Stomach (tissue), 9 donors: ENCODE data around the gene NMS. TPM values are rescaled to one million over a fixed set of nuclear protein-coding genes. Genes with fewer than 3 reads are reported as not detected.

Experiments used
- DNase-seq, 2 donors: peaks; one replicate each; pipeline versions ENCODE4 v3.0.0 to v3.0.0-alpha.2; 2013 to 2019
- H3K27ac ChIP-seq, 5 donors: fragments of 200-600 bp in 4 of 5; sonication (generic) in 4 of 5; one replicate each; pipeline ENCODE4 v1.5.1; 2013 to 2019; ENCODE audit warnings: mild to moderate bottlenecking in 1 of 5, moderate library complexity in 1 of 5
- H3K27me3 ChIP-seq, 3 donors: fragments of 200-600 bp; sonication (generic); one replicate each; pipeline ENCODE4 v1.5.1; 2017 to 2019; ENCODE audit warnings: mixed run types in 1 of 3
- H3K36me3 ChIP-seq, 4 donors: fragments of 200-600 bp; sonication (generic); 1 replicate in 3 of 4; 2 replicates in 1 of 4; pipeline ENCODE4 v1.5.1; 2016 to 2019
- H3K4me1 ChIP-seq, 4 donors: fragments of 200-600 bp; sonication (generic); one replicate each; pipeline ENCODE4 v1.5.1; 2016 to 2019
- H3K4me3 ChIP-seq, 4 donors: fragments of 200-600 bp; sonication (generic) in 3 of 4; one replicate each; pipeline ENCODE4 v1.5.1; 2016 to 2019; ENCODE audit warnings: mild to moderate bottlenecking in 1 of 4
- H3K9me3 ChIP-seq, 4 donors: fragments of 200-600 bp; sonication (generic); one replicate each; pipeline ENCODE4 v1.5.1; 2016 to 2019
- CTCF ChIP-seq, 7 experiments: fragments of 450-650 bp in 4 of 7; fragments of 200-600 bp in 3 of 7; sonication (generic) in 3 of 7; IDR thresholded peaks; one replicate each; pipeline ENCODE4 v1.5.1; 2016 to 2019; ENCODE audit warnings: antibody characterized with exemption in 7 of 7, control low read depth in 2 of 7, mild to moderate bottlenecking in 1 of 7
- EP300 ChIP-seq: sonication (generic); formaldehyde crosslinking; IDR thresholded peaks from one replicate; pipeline ENCODE4 v1.6.1; 2017; ENCODE audit warnings: antibody characterized with exemption
- POLR2A ChIP-seq, 4 donors: fragments of 450-650 bp; IDR thresholded peaks; one replicate each; pipeline ENCODE4 v1.6.1; 2016; ENCODE audit warnings: antibody characterized with exemption in 4 of 4, control low read depth in 2 of 4, mild to moderate bottlenecking in 1 of 4, moderate library complexity in 1 of 4
- POLR2AphosphoS5 ChIP-seq, 3 donors: sonication (generic); formaldehyde crosslinking; IDR thresholded peaks; one replicate each; pipeline ENCODE4 v1.6.1; 2016; ENCODE audit warnings: antibody characterized with exemption in 3 of 3
- WGBS, 5 donors: extraction: QIAGEN DNeasy Blood & Tissue Kit in 3 of 5; methylation state at CpG; one replicate each; pipeline versions ENCODE4 v1.1.5 to v1.1.7; 2013 to 2018; 5-methylcytosine and 5-hydroxymethylcytosine counted together
- intact Hi-C: fragments of 100-400 bp; cut with DNase I; formaldehyde crosslinking; loops from one replicate; pipeline ENCODE4 v1.15.1; 2023; ENCODE audit warnings: low total_unique reads
- polyA plus RNA-seq, 3 donors: library from polyadenylated mRNA; stranded (reverse); fragments of 200-250 nt; gene quantifications; one replicate each; pipeline ENCODE4 v1.2.3, GENCODE V29; 2013
- total RNA-seq, 5 donors: library from RNA; depleted of rRNA; stranded (reverse); fragments of >200 nt; gene quantifications; one replicate each; pipeline versions ENCODE4 v1.1.0 to v1.2.3, GENCODE V29; 2014 to 2016
- donor health status: healthy with polysubstance abuse.
- donor health status: Bipolar disorder and iron deficiency.
- donor health status: healthy.

The NMS gene
- total and polyA plus RNA-seq, 8 donors = not detected

GRCh38 chr2:100485396-100485795, 15.1 kb downstream of the NMS start:
- TF ChIP-seq POLR2A (IDR thresholded peaks at IDR 0.05) (no peak), POLR2AphosphoS5 (IDR thresholded peaks at IDR 0.05) (no peak), EP300 (no peak), CTCF (IDR thresholded peaks at IDR 0.05) (no peak)
- H3K36me3 ChIP-seq = no peaks in the 10 kb centered on the region
- H3K9me3 ChIP-seq = no peaks in the 10 kb centered on the region
- H3K4me1 ChIP-seq = no peaks in the 10 kb centered on the region
- H3K4me3 ChIP-seq = no peak overlapping the region
- no peak overlapping the region for H3K27ac ChIP-seq
- 79 to 92% (median 90%) methylated on average over 2 of the region's 2 CpGs for WGBS, 5 donors
- intact Hi-C loops = no loop called here
- no peak for DNase-seq
- no peaks in the 10 kb centered on the region for H3K27me3 ChIP-seq

GRCh38 chr2:100494712-100495111, 24.4 kb downstream of the NMS start:
- no peak overlapping the region for H3K27ac ChIP-seq
- no peaks in the 10 kb centered on the region for H3K27me3 ChIP-seq
- no peak overlapping the region for H3K4me3 ChIP-seq
- intact Hi-C loops = no loop called here
- DNase-seq = no peak
- H3K36me3 ChIP-seq = no peaks in the 10 kb centered on the region
- TF ChIP-seq POLR2AphosphoS5 (IDR thresholded peaks at IDR 0.05) = no peak
- no peak for TF ChIP-seq POLR2A (IDR thresholded peaks at IDR 0.05)
- TF ChIP-seq CTCF (IDR thresholded peaks at IDR 0.05) = no peak
- no peak for TF ChIP-seq EP300
- 32 to 55% (median 42%) methylated on average over 6 of the region's 6 CpGs for WGBS, 5 donors
- H3K4me1 ChIP-seq = peaks cover 0 to 4% (median 0%) of the 10 kb centered on the region in 4 donors
- H3K9me3 ChIP-seq = peaks cover 0 to 5% (median 0%) of the 10 kb centered on the region in 4 donors

GRCh38 chr2:100502782-100503181, 32.5 kb downstream of the NMS start:
- peaks cover 0 to 14% (median 11%) of the 10 kb centered on the region in 4 donors for H3K9me3 ChIP-seq
- intact Hi-C loops = no loop called here
- 72 to 86% (median 79%) methylated on average over 2 of the region's 2 CpGs for WGBS, 5 donors
- no peaks in the 10 kb centered on the region for H3K36me3 ChIP-seq
- TF ChIP-seq POLR2A (IDR thresholded peaks at IDR 0.05) (no peak), POLR2AphosphoS5 (IDR thresholded peaks at IDR 0.05) (no peak), EP300 (no peak), CTCF (IDR thresholded peaks at IDR 0.05) (no peak)
- H3K27me3 ChIP-seq = no peaks in the 10 kb centered on the region
- H3K4me1 ChIP-seq = no peaks in the 10 kb centered on the region
- H3K27ac ChIP-seq = no peak overlapping the region
- H3K4me3 ChIP-seq = no peak overlapping the region
- DNase-seq = no peak

GRCh38 chr2:100504542-100504941, 34.3 kb downstream of the NMS start:
- Histone ChIP-seq H3K9me3 (peaks cover 0 to 16% (median 15%) of the 10 kb centered on the region in 4 donors), H3K27me3 (no peaks in the 10 kb centered on the region), H3K27ac (no peak overlapping the region), H3K36me3 (no peaks in the 10 kb centered on the region), H3K4me3 (no peak overlapping the region), H3K4me1 (no peaks in the 10 kb centered on the region)
- TF ChIP-seq POLR2A (IDR thresholded peaks at IDR 0.05) = no peak
- TF ChIP-seq CTCF (IDR thresholded peaks at IDR 0.05) = no peak
- TF ChIP-seq EP300 = no peak
- no peak for TF ChIP-seq POLR2AphosphoS5 (IDR thresholded peaks at IDR 0.05)
- intact Hi-C loops = no loop called here
- DNase-seq = no peak
